Peyer's patch (tissue), 4 donors: ENCODE measurements around the gene ZXDC. TPM values are rescaled to one million over a fixed set of nuclear protein-coding genes. Genes with fewer than 3 reads are reported as not detected.

Experiments used
- DNase-seq, 3 donors: peaks; one replicate each; pipeline ENCODE4 v3.0.0-alpha.2; 2017 to 2019
- H3K27ac ChIP-seq, 4 donors: fragments of 200-600 bp; sonication (generic); one replicate each; pipeline ENCODE4 v1.5.1; 2016 to 2019
- H3K27me3 ChIP-seq, 2 donors: fragments of 200-600 bp; sonication (generic); one replicate each; pipeline ENCODE4 v1.5.1; 2019
- H3K36me3 ChIP-seq, 3 donors: fragments of 200-600 bp; sonication (generic); one replicate each; pipeline ENCODE4 v1.5.1; 2016 to 2019
- H3K4me1 ChIP-seq, 4 donors: fragments of 200-600 bp; sonication (generic); one replicate each; pipeline ENCODE4 v1.5.1; 2016 to 2019
- H3K4me3 ChIP-seq, 4 donors: fragments of 200-600 bp; sonication (generic); 1 replicate in 3 of 4; 2 replicates in 1 of 4; pipeline ENCODE4 v1.5.1; 2016 to 2019; ENCODE audit warnings: mild to moderate bottlenecking in 1 of 4
- H3K9me3 ChIP-seq, 4 donors: fragments of 200-600 bp; sonication (generic); one replicate each; pipeline ENCODE4 v1.5.1; 2016 to 2019; ENCODE audit warnings: mild to moderate bottlenecking in 1 of 4
- POLR2A ChIP-seq, 2 donors: fragments of 450-650 bp; IDR thresholded peaks; one replicate each; pipeline ENCODE4 v1.5.1; 2017; ENCODE audit warnings: antibody characterized with exemption in 2 of 2, mild to moderate bottlenecking in 2 of 2, moderate library complexity in 2 of 2
- total RNA-seq, 4 donors: library from RNA; depleted of rRNA; stranded (reverse); fragments of >200 nt; gene quantifications; one replicate each; pipeline ENCODE4 v1.1.0, GENCODE V29; 2016
- TF ChIP-seq, protein P1 (sequence below), 6 experiments: fragments of 450-650 bp in 4 of 6; fragments of 200-600 bp in 2 of 6; sonication (generic) in 1 of 6; IDR thresholded peaks; one replicate each; pipeline ENCODE4 v1.5.1; 2017 to 2019; ENCODE audit warnings: antibody characterized with exemption in 6 of 6, mild to moderate bottlenecking in 3 of 6, moderate library complexity in 1 of 6

Gene ZXDC
- total RNA-seq, 4 donors from 2014 or later: 44.1 to 99.8 (median 67.5) TPM

DNA sequence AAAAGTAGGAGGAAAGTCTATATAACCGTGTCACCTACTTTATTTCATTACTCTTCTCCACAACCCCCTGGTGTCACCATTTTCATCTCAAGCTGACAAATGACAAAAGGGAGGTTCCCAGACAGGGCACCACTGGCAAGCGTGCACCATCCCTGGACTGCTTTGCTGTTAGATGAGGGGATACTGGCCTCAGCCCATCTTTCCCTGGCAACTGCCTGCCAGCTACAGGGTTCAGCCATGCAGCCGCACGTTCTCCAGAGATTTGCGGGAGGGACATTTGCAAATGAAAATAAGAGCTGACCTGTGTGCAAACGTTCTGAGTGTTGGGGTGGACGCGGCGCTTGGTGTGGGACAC lies 41.2 kb upstream of the ZXDC start:
- H3K9me3 ChIP-seq: no peaks in the 10 kb centered on the region
- no peaks in the 10 kb centered on the region for H3K27me3 ChIP-seq
- no peak overlapping the region for H3K4me3 ChIP-seq
- no peaks in the 10 kb centered on the region for H3K4me1 ChIP-seq
- no peak for DNase-seq
- TF ChIP-seq, protein P1, sequence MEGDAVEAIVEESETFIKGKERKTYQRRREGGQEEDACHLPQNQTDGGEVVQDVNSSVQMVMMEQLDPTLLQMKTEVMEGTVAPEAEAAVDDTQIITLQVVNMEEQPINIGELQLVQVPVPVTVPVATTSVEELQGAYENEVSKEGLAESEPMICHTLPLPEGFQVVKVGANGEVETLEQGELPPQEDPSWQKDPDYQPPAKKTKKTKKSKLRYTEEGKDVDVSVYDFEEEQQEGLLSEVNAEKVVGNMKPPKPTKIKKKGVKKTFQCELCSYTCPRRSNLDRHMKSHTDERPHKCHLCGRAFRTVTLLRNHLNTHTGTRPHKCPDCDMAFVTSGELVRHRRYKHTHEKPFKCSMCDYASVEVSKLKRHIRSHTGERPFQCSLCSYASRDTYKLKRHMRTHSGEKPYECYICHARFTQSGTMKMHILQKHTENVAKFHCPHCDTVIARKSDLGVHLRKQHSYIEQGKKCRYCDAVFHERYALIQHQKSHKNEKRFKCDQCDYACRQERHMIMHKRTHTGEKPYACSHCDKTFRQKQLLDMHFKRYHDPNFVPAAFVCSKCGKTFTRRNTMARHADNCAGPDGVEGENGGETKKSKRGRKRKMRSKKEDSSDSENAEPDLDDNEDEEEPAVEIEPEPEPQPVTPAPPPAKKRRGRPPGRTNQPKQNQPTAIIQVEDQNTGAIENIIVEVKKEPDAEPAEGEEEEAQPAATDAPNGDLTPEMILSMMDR (IDR thresholded peaks at IDR 0.05): no peak
- TF ChIP-seq POLR2A (IDR thresholded peaks at IDR 0.05): no peak
- no peaks in the 10 kb centered on the region for H3K36me3 ChIP-seq
- no peak overlapping the region for H3K27ac ChIP-seq

DNA sequence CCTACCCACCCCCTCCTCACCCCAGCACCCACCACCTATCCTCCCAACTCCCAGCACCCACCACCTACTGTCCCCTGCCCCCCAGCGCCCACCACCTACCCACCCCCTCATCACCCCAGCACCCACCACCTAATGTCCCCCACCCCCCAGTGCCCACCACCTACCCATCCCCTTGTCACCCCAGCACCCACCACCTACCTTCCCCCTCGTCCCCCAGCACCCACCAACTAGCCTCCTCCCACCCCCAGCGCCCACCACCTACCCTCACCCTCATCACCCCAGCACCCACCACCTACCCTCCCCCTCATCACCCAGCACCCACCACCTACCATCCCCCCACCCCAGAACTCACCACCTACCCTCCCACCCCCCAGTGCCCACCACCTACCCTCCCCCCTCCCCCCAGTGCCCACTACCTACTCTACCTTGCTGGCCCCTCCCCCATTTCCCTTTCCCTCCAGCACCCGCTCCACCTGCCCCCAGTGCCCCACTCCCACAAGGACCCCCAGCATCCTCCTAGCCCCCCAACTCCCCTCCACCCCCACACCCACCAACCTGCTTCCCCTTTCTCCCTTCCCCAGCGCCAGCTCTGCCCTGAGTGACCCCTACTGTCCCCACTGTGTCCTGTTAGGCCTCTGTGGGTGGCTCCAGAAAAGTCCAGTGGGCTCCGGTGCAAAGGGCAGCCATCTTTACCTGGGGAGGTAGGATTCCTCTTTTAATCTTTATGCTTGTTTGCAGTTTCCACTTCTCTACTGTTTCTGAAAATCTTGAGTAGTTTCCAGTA lies 40.7 kb upstream of the ZXDC start:
- peak in 1 of 3 donors; percentile 29 for DNase-seq
- no peaks in the 10 kb centered on the region for H3K36me3 ChIP-seq
- TF ChIP-seq, protein P1 (IDR thresholded peaks at IDR 0.05): no peak
- no peak for TF ChIP-seq POLR2A (IDR thresholded peaks at IDR 0.05)
- no peak overlapping the region for H3K4me3 ChIP-seq
- no peak overlapping the region for H3K27ac ChIP-seq
- no peaks in the 10 kb centered on the region for H3K4me1 ChIP-seq
- no peaks in the 10 kb centered on the region for H3K9me3 ChIP-seq
- H3K27me3 ChIP-seq: no peaks in the 10 kb centered on the region

- no peak for TF ChIP-seq POLR2A (IDR thresholded peaks at IDR 0.05)
- TF ChIP-seq, protein P1 (IDR thresholded peaks at IDR 0.05): no peak
- peak in 1 of 3 donors; percentile 34 for DNase-seq
- Histone ChIP-seq H3K27me3 (no peaks in the 10 kb centered on the region), H3K4me3 (no peak overlapping the region), H3K27ac (no peak overlapping the region), H3K9me3 (no peaks in the 10 kb centered on the region), H3K4me1 (no peaks in the 10 kb centered on the region), H3K36me3 (no peaks in the 10 kb centered on the region)
These were observed 39.5 kb upstream of the ZXDC start for GRCh38 chr3:126515066-126515706.

DNA sequence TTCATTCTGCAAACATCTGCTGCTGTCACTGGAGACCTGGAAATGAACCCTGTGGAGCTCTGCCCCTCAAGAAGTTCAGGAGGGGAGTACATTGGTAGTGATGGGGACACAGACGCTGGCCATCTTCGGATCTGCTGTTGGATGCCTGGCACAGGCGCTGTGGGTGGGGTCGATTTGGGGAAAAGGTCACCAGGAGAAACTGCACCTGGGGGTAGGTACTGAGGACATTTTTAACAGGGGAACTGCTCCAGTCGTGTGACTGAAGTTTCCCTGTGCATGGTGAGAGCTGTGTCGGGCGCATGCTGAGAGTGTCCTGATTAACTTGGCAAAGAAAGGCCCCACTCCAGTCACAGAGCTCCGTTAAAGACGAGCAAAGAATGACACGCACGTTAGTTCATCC lies 38.5 kb upstream of the ZXDC start:
- Histone ChIP-seq H3K27me3 (no peaks in the 10 kb centered on the region), H3K36me3 (no peaks in the 10 kb centered on the region), H3K27ac (no peak overlapping the region), H3K9me3 (no peaks in the 10 kb centered on the region), H3K4me3 (no peak overlapping the region), H3K4me1 (no peaks in the 10 kb centered on the region)
- peak in 1 of 3 donors; percentile 26 for DNase-seq
- no peak for TF ChIP-seq POLR2A (IDR thresholded peaks at IDR 0.05)
- TF ChIP-seq, protein P1 (IDR thresholded peaks at IDR 0.05): no peak

GRCh38 chr3:126512916-126513650 lies 37.4 kb upstream of the ZXDC start:
- Histone ChIP-seq H3K4me3 (no peak overlapping the region), H3K4me1 (no peaks in the 10 kb centered on the region), H3K27ac (no peak overlapping the region), H3K27me3 (no peaks in the 10 kb centered on the region), H3K9me3 (no peaks in the 10 kb centered on the region), H3K36me3 (no peaks in the 10 kb centered on the region)
- TF ChIP-seq, protein P1 (IDR thresholded peaks at IDR 0.05): no peak
- TF ChIP-seq POLR2A (IDR thresholded peaks at IDR 0.05): no peak
- peak in 1 of 3 donors; percentile 28 for DNase-seq
